NCI-H2107 treated with DMSO at 0.1 percent for 48 hours (cell line): ENCODE results near the gene CEP72.
"Not testable (repeated sequence)": the region's sequence is repeated elsewhere in the genome, so short reads cannot be mapped to it uniquely, and the experiment has no call there.

ENCODE experiments used
- DNase-seq: peaks from one replicate; lab custom pipeline; 2025; ENCODE audit not compliant: unreplicated experiment; lab: John Stamatoyannopoulos, UW

The CEP72 gene

DNA sequence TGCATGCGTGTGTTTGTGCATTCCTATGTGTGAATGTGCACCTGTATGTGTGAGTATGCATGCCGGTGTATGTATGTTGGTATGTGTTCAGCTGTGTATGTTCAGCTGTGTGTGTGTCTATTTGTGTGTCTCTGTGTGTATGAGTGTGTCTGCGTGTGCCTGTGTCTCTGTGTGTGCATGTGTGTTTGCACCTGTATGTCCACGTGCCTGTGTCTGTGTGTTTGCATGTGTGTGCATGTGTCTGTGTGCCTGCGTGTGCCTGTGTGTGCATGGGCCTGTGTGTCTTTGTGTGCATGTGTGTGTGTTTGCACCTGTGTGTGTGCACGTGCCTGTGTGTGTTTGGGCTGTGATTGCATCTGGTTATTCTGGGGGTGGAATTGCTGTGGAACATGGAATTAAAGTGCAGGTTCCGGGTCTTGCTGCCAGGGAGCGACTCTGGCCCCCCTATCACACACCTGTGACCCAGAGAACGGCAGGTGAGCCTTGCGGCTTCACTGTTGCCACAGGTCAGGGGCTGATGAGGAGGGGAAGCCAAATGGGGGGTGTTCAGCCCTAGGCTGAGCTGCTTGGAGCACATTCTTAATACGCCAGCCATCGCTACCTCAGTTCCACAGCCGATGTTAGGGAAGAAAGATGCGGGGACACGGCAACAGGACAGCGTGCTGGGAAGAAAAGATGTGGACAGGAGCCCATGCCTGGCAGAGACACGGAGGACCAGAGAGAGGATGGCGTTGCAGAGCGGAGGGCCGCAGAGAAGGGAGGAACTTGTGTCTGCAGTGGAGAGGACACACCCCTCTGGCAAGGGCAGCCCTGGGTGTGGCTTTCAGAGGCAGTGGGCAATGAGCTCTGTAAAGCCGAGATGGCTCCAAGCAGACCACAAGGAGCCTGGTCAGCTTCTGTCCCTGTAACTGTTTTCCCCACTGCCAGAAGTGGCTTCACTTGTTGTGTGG is 84.9 kb downstream of the CEP72 start:
- DNase-seq = not testable (repeated sequence)
